Astrocyte of the spinal cord (primary cell): Measurements from ENCODE around the gene RIMBP2.

Experiments used
- DNase-seq: peaks from one replicate; pipeline ENCODE4 v3.0.0; 2011; ENCODE audit warnings: low read depth, low spot score
- H3K4me3 ChIP-seq: 2 replicates; pipeline ENCODE4 v1.5.1; 2011; ENCODE audit warnings: low read depth, mild to moderate bottlenecking, low read length, moderate library complexity
- CTCF ChIP-seq: IDR thresholded peaks from 2 replicates; pipeline ENCODE4 v1.5.1; 2012; ENCODE audit warnings: low read depth, mild to moderate bottlenecking, low read length, inconsistent platforms
- in situ Hi-C: cut with HindIII; loops from 2 replicates; pipeline ENCODE4 v1.10.0; 2017; ENCODE audit warnings: low sequenced_read_pairs

RIMBP2 gene

DNA sequence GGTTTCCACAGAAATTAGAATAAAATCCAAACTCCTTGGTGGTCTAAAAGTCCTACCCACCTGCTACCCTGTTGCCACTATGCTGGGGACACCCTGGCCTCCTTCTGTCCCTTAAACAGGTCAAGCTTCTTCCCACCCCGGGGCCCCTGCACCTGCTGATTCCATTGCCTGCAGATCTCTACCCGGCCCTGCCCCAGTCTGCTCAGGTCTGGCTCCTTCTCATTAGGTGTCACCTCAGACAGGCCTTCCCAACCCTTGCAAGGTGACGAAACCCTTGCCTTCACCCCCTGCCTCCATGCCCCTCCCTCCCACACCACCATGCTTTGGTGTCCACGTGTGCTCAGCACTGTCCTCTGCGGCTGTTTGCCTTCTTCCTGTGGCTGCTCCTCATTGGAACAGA lies 207.8 kb downstream of the RIMBP2 start:
- no peak for DNase-seq
- in situ Hi-C loops: no loop called here
- no peak for TF ChIP-seq CTCF
- no peak overlapping the region for H3K4me3 ChIP-seq

GRCh38 chr12:130506844-130507243 lies 209.3 kb downstream of the RIMBP2 start:
- no peak for TF ChIP-seq CTCF
- DNase-seq: no peak
- in situ Hi-C loops: no loop called here
- no peak overlapping the region for H3K4me3 ChIP-seq

- DNase-seq: no peak
- H3K4me3 ChIP-seq: no peak overlapping the region
- TF ChIP-seq CTCF: no peak
- in situ Hi-C loops: no loop called here
Measured at GRCh38 chr12:130504840-130505175, 211.3 kb downstream of the RIMBP2 start.

DNA sequence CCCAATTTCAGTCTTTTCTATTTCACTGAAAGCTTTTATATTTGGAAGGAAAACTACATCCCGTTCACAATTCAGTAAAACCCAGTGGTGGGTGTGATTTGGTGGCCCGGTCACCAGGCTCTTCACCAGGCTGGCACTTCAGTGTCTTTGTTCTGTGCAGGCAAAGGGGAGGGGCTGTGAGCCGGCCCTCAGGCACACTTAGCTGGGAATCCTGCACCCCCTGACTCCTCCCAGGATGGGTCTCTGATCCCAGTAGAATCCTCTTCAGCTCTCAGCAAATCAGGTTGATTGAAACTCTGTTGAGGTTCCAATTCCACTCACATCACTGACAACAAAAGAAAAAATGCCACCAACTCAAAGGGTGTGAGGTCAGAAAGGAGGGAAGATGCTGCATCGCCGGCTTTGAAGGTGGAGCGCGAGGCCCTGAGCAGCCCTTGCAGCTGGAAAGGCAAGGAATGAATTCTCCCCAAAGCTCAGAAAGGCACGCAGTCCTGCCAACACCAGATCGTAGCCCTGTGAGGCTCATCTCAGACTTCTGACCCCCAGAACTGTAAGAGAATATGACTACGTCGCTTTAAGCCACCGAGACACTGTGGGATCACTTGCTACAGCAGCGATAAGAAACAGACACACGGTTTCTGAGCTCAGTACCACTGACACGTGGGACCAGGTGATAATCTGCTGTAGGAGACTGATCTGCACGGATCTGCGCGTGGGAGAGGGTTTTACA lies 211.8 kb downstream of the RIMBP2 start:
- no peak overlapping the region for H3K4me3 ChIP-seq
- TF ChIP-seq CTCF: no peak
- in situ Hi-C loops: no loop called here
- no peak for DNase-seq

DNA sequence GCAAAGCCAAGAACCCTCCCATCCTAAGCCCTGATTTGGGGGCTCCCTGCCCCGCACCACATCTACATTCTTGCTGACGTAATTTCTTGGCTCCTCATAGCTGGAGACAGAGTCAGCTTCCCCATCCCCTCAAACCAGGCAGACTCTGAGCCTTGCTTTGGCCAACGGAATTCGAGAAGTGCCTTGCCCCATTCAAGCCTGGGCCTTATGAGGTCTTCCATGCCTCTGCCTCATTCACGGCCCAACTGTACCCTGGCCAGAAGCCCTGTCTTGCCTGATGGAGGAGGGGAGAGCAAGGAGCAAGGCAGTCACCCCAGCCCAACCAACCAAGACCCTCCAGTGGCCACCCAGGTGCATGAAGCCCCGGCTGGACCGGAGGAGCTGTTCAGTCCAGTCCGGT lies 214.3 kb downstream of the RIMBP2 start:
- TF ChIP-seq CTCF: no peak
- in situ Hi-C loops: no loop called here
- no peak overlapping the region for H3K4me3 ChIP-seq
- no peak for DNase-seq

- no peak overlapping the region for H3K4me3 ChIP-seq
- in situ Hi-C loops: no loop called here
Measured at GRCh38 chr12:130500835-130501330, 215.2 kb downstream of the RIMBP2 start.

More at GRCh38 chr12:130500835-130501330, 215.2 kb downstream of the RIMBP2 start:
- no peak for DNase-seq
- TF ChIP-seq CTCF: no peak
